GM13976 (cell line): ENCODE data around the gene REST.

Source experiments
- DNase-seq: peaks from one replicate; pipeline ENCODE4 v3.0.0; 2012; ENCODE audit warnings: low spot score
- in situ Hi-C: fragments of 300-500 bp; cut with MboI; formaldehyde crosslinking; loops from one replicate; pipeline ENCODE4 v1.12.0; 2022; ENCODE audit warnings: low sequenced_read_pairs, mixed read lengths, inconsistent platforms; ENCODE audit not compliant: unreplicated experiment
- TF ChIP-seq, protein P1 (sequence below): IDR thresholded peaks from 2 replicates; pipeline ENCODE4 v1.5.1; 2012; ENCODE audit warnings: borderline replicate concordance, mild to moderate bottlenecking; ENCODE audit not compliant: insufficient read depth; ENCODE audit errors: extremely low read depth, missing control alignments, control extremely low read depth

Gene REST

DNA sequence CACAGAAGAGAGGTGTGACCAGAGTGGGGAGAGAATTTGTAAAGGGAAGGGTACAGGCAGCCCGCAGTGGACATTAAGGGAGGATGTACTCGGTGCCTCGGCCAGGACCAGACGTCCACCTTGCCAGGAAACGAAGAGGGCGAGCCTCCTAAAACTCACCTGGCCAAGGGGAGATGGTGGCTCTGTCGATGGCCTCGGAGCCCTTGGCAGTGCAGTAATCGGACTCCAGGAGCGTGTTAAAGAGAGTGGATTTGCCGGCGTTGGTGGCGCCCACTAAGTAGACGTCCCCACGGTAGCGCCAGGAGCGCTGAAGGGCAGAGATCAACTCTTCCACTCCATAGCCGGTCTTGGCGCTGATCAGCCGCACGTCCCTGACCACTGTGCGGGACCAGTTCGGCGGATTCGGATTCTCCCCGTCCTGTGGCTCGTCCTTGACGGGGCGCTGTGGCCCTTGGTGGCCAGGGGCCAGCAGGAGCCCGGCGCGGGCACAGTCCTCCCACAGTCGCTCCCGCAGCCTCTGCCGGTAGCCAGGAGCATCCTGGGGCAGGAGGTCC lies 68.7 kb downstream of the REST start:
- in situ Hi-C loops, result no loop called here
- TF ChIP-seq, protein P1, sequence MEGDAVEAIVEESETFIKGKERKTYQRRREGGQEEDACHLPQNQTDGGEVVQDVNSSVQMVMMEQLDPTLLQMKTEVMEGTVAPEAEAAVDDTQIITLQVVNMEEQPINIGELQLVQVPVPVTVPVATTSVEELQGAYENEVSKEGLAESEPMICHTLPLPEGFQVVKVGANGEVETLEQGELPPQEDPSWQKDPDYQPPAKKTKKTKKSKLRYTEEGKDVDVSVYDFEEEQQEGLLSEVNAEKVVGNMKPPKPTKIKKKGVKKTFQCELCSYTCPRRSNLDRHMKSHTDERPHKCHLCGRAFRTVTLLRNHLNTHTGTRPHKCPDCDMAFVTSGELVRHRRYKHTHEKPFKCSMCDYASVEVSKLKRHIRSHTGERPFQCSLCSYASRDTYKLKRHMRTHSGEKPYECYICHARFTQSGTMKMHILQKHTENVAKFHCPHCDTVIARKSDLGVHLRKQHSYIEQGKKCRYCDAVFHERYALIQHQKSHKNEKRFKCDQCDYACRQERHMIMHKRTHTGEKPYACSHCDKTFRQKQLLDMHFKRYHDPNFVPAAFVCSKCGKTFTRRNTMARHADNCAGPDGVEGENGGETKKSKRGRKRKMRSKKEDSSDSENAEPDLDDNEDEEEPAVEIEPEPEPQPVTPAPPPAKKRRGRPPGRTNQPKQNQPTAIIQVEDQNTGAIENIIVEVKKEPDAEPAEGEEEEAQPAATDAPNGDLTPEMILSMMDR, result no peak
- DNase-seq, result peak; percentile 27

DNA sequence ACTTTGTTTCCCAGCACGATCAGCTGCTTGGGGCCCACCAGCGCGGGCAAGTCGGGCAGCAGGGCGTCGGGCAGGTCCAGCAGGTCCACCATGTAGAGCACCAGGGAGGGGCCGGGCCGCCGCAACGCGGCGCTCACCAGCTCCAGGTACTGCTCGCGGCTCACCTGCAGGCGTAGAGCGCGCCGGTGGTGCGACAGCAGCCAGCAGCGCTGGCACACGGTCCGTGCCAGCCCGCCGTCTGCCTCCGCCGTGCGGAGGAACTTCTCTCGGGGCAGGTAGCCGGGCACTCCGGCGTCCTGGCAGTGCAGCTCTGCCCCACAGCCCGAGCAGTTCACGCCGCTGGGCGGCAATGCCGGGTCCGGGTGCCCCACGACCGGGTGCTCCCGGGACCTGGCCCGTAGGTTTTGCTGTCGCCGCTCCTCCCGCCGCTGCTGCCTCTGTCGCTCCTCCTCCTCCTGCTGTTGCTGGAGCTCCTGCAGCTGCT lies 69.2 kb downstream of the REST start:
- in situ Hi-C loops, result no loop called here
- TF ChIP-seq, protein P1, result peak; percentile 1
- peak; percentile 66 for DNase-seq

DNA sequence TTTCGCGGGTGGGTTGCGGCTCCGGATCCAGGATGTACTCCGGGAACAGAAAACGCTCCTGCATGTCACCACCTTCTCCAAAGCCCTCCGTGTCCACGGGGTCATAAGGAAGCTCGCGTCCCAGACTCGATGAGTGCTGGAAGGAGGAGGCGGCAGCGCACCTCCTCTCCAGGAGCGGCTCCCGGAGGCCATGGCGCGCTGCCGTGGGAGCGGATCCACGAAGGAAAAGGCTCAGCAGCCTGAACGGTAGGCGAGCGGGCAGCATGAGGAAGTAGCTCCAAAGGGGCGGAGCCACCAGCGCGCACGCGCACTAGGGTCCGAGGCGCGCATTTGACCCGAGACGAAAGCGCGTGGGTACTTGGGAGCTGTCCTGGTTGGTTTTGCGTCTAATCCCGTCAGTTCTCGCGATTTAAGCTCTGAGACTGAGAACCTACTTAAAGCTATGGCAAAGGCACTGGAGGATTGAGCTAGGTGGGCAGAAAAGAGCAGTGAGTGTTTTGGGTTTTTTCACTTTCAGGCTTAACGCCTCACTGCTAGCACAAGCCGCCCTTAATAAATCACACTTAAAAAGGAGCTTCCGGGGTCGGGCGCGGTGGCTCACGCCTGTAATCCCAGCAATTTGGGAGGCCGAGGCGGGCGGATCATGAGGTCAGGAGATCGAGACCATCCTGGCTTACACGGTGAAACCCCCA lies 69.8 kb downstream of the REST start, which contains the start of gene NOA1:
Gene NOA1, minus strand, starts transcription at position 286 of the 692 bp plus-strand sequence. Its CDS starts 21 bp downstream, at position 265.
- DNase-seq, result peak; percentile 96
- in situ Hi-C loops, result no loop called here
- TF ChIP-seq, protein P1, result no peak

DNA sequence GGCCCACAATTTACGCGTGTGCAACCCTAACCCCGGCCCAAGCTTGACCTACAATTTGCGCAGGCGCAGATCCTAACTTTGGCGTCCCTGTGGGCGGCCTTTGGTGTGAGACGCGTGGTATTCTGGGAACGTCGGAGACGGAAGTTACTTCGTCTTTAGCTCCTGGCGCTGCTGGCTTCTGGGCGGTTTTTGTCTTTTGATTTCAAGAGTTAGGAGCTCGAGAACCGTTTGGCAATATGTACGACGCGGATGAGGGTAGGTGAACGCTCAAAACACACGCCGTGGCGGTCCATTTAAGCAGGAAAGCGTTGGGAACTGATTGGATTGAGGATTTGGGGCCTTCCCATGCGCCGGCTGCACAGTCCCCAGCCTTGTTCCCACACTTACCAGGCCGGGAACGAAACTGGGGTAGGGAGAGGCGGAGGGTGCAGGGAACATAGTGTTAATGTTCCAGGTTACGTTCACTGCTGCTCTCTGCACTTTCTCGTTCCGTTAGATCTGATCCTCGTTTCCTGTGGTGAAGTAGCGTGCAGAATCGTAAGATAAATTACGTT lies 71.1 kb downstream of the REST start, which contains the start of gene POLR2B:
Gene POLR2B, plus strand, starts transcription at position 147 of the 554 bp plus-strand sequence. Its CDS starts 90 bp downstream, at position 237.
- in situ Hi-C loops, result no loop called here
- peak; percentile 87 for DNase-seq
- TF ChIP-seq, protein P1, result no peak

DNA sequence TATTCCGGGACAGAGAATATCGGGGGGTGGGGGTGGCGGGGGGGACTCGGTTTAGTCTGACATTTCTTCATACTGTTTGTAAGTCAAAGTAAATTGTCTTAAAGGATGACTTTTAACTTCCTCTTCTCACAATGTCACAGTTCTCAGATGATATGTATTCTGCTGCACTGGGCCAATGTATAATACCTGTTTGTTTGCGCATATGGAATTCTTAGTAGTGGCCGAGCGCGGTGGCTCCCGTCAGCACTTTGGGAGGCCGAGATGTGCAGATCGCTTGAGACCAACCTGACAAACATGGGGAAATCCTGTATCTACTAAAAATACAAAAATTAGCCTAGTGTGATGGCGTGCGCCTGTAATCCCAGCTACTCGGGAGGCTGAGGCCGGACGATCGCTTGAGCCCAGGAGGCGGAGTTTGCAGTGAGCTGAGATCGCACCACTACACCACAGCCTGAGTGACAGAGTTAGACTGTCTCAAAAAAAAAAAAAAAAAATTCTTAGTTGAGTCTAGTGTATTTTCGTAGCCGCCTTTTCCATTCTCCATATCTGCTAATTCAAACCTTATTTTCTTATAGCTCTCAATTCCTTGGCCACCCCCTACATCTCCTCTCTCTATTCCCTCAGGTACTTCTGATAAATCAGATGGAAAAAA lies 71.8 kb downstream of the REST start:
- no peak for DNase-seq

DNA sequence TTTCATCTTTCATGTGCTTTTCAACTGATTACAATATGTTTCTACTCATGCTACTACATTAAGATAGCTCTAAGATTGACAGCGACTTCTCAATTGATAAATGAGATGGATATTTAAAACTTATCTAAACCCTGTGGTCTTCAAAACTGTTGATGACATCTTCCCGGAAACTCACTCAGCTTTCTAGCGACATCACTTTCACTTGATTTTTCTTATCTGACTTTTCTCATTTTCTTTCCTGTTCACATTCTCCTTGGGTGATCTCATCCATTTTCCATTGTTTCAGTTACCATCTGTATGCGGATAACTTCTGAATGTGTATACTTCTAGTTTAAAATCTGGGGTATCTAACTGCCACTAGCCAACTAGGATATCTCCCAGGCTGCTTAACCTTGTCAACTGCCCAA lies 74.1 kb downstream of the REST start:
- no peak for DNase-seq
- in situ Hi-C loops, result no loop called here
- TF ChIP-seq, protein P1, result no peak

More for the DNA sequence above, 71.8 kb downstream of the REST start:
- in situ Hi-C loops, result no loop called here
- TF ChIP-seq, protein P1, result no peak
